T1000 (cell line): ENCODE data around the gene NPIPA1.
"Not testable (repeated sequence)": the region's sequence is repeated elsewhere in the genome, so short reads cannot be mapped to it uniquely, and the experiment has no call there.

ENCODE experiments used
- DNase-seq: peaks from one replicate; lab custom pipeline; 2025; ENCODE audit warnings: mixed read lengths; lab: John Stamatoyannopoulos, UW

The NPIPA1 gene

DNA sequence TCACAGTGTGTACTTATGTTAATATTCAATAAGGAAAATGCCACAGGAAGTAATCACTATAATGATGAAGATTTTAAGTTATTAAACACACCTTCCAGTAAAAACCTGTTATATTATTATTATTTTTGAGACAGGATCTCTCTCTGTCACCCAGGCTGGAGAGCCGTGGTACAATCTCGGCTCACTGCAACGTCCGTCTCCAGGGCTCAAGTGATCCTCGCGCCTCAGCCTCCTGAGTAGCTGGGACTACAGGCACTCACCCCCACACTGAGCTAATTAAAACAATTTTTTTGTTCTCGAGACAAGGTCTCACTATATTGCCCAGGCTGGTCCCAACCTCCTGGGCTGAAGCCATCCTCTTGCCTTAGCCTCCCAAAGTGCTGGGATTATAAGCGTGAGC is 41.0 kb downstream of the NPIPA1 start:
- not testable (repeated sequence) for DNase-seq

DNA sequence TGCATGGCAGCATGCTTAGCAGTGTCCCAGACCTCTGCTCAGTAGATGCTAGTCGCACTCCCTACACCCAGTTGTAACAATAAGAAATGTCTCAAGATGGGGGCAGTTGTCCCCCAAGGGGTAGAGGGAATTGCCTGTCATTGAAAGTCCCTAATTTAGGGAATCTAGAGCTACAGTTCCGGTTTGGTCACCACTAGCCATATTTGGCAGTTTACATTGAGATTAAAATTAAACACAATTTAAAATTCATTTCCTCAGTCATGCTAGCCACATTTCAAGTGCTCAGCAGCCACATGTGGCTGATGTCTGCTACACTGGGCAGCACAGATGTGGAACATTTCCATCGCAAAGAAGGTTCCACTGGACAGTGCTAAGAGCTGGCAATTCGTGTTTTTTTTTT is 41.7 kb downstream of the NPIPA1 start:
- DNase-seq, result not testable (repeated sequence)

DNA sequence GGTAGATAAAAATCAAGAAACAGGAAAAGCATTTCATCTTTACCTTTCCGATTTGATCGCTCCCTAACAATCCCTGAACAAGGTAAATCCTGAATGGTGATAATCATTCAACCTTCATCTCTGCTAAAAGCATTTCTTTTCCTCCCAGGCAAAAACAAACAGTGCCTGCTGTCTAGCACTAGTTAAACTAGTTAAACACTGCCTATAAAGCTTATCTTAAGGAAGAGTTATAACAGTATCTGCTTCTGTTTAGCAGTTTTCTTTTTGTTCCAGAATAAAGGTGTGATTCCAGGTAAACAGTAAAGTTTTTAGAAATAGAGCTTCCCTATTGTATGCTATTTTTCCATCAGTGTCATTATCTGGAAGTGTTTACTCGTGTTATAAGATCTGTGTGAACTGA is 44.0 kb downstream of the NPIPA1 start:
- not testable (repeated sequence) for DNase-seq

DNA sequence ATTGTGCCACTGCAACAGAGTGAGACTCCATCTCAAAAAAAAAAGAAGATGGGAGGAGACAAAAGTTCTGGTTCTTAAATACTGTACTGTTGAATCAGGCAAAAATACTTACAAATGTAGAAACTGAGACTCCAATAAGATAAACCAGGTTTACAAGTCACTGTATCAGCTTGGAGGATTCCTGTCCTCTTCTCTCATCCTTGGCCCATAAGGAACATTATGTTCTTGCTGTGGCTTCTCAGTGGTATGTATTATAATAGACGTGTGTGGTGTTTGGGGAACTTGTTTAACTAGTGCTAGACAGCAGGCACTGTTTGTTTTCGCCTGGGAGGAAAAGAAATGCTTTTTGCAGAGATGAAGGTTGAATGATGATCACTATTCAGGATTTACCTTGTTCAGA is 45.3 kb downstream of the NPIPA1 start:
- not testable (repeated sequence) for DNase-seq

DNA sequence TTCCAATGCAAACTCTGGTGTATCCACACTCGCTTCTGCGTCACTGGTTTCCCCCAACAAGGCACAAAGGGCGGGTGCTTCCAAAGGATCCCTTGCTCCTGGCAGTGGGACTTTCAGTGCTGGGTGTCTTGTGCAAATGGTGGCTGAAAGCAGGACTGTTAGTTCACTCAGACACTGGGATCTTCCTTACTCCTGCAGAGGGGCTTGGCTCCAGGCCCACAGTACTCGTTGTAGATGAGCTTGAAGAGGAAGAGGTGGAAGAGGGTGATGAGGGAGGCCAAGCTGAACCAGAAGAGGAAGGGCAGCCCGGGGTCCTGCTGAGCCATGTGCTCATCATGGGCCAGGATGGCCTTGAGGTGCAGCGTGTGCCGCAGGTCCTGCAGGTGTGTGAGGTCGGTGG is 50.8 kb downstream of the NPIPA1 start:
- not testable (repeated sequence) for DNase-seq

GRCh38 chr16:14988661-14989191 is 51.5 kb downstream of the NPIPA1 start:
- not testable (repeated sequence) for DNase-seq

- DNase-seq, result not testable (repeated sequence)
Measured at GRCh38 chr16:14989291-14990281, 52.3 kb downstream of the NPIPA1 start.

DNA sequence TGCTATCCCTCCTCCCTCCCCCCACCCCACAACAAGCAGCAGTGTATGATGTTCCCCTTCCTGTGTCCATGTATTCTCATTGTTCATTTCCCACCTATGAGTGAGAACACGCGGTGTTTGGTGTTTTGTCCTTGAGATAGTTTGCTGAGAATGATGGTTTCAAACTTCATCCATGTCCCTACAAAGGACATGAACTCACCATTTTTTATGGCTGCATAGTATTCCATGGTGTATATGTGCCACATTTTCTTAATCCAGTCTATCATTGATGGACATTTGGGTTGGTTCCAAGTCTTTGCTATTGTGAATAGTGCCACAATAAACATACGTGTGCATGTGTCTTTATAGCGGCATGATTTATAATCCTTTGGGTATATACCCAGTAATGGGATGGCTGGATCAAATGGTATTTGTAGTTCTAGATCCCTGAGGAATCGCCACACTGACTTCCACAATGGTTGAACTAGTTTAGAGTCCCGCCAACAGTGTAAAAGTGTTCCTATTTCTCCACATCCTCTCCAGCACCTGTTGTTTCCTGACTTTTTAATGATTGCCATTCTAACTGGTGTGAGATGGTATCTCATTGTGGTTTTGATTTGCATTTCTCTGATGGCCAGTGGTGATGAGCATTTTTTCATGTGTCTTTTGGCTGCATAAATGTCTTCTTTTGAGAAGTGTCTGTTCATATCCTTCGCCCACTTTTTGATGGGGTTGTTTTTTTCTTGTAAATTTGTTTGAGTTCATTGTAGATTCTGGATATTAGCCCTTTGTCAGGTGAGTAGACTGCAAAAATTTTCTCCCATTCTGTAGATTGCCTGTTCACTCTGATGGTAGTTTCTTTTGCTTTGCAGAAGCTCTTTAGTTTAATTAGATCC is 56.3 kb downstream of the NPIPA1 start:
- DNase-seq, result not testable (repeated sequence)

DNA sequence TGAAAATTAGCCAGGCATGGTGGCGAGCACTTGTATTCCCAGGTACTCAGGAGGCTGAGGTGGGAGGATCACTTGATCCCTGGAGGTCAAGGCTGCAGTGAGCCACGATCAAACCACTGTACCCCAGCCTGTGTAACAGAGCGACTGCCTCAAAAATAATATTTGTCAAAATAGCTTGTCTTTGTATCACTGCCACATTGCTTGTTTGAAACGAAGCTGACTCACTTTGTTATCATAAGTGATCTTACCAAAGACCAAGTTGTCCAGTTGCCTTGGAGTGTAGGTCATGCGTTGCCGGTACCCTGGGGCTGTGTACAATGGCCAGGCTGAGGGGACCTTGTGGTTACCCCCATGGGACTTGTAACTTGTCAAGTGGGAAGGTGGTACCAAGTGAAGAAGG is 59.5 kb downstream of the NPIPA1 start:
- DNase-seq, result not testable (repeated sequence)

DNA sequence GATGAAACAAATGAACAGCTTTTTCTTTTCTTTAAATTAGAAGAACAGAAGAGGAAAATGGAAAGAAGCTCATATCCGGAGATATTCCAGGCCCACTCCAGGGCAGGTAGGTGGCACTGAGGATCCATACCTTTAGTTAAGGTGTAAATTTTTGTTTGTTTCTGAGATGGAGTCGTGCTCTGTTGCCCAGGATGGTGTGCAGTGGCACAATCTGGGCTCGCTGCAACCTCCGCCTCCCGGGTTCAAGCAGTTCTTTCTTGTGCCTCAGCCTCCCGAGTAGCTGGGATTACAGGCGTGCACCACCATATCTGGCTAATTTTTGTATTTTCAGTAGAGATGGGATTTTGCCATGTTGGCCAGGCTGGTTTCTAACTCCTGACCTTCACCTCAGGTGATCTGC is 61.1 kb downstream of the NPIPA1 start:
- DNase-seq, result not testable (repeated sequence)

GRCh38 chr16:14999845-15000244 is 62.6 kb downstream of the NPIPA1 start:
- DNase-seq, result not testable (repeated sequence)
